Natural killer cell (primary cell): Measurements from ENCODE around the gene STAG1. TPM values are rescaled to one million over a fixed set of nuclear protein-coding genes. Genes with fewer than 3 reads are reported as not detected.

Experiments used
- ATAC-seq, 3 donors: fragments of 150-1000 bp in 2 of 3; fragments of 200-7000 bp in 1 of 3; cut with Tn5 transposase; 1 replicate in 1 of 3; 2 replicates in 2 of 3; pipeline ENCODE4 v1.10.0; 2021; ENCODE audit warnings: mild to moderate bottlenecking in 2 of 3, moderate library complexity in 2 of 3
- DNase-seq, 2 donors: peaks; one replicate each; pipeline versions ENCODE4 v3.0.0 to v3.0.0-alpha.2; 2013 to 2021; ENCODE audit warnings: mixed read lengths in 1 of 2
- H3K27ac ChIP-seq: one replicate; pipeline ENCODE4 v1.5.1; 2013; ENCODE audit warnings: mild to moderate bottlenecking, low read length
- H3K27me3 ChIP-seq: one replicate; pipeline ENCODE4 v1.6.1; 2013; ENCODE audit warnings: low read length; ENCODE audit not compliant: control insufficient read depth, insufficient read depth
- H3K36me3 ChIP-seq: one replicate; pipeline ENCODE4 v1.6.1; 2013; ENCODE audit warnings: low read length; ENCODE audit not compliant: control insufficient read depth, insufficient read depth
- H3K4me1 ChIP-seq: one replicate; pipeline ENCODE4 v1.6.1; 2013; ENCODE audit warnings: low read length; ENCODE audit not compliant: control insufficient read depth, insufficient read depth
- H3K4me3 ChIP-seq: one replicate; pipeline ENCODE4 v1.5.1; 2013; ENCODE audit warnings: low read length
- H3K9me3 ChIP-seq: one replicate; pipeline ENCODE4 v1.6.1; 2013; ENCODE audit warnings: low read length; ENCODE audit not compliant: control insufficient read depth, insufficient read depth
- H3K27ac Mint-ChIP-seq, 2 donors: one replicate each; pipeline ENCODE4 v1.8.0; 2022; ENCODE audit warnings: mild to moderate bottlenecking in 2 of 2, mixed read lengths in 2 of 2, moderate library complexity in 1 of 2
- H3K27me3 Mint-ChIP-seq, 2 donors: one replicate each; pipeline ENCODE4 v1.8.0; 2022; ENCODE audit warnings: low read depth in 2 of 2, mixed read lengths in 2 of 2
- H3K36me3 Mint-ChIP-seq: one replicate; pipeline ENCODE4 v1.8.0; 2022; ENCODE audit warnings: mixed read lengths
- H3K4me1 Mint-ChIP-seq, 2 donors: one replicate each; pipeline ENCODE4 v1.8.0; 2022; ENCODE audit warnings: mixed read lengths in 2 of 2
- H3K4me3 Mint-ChIP-seq: one replicate; pipeline ENCODE4 v1.8.0; 2022; ENCODE audit warnings: mild to moderate bottlenecking, moderate library complexity, mixed read lengths
- H3K9me3 Mint-ChIP-seq, 2 donors: one replicate each; pipeline ENCODE4 v1.8.0; 2022; ENCODE audit warnings: mixed read lengths in 2 of 2
- CTCF ChIP-seq: fragments of 200-600 bp; IDR thresholded peaks from one replicate; pipeline ENCODE4 v1.8.0; 2022; ENCODE audit warnings: antibody characterized with exemption
- WGBS: methylation state at CpG from one replicate; pipeline ENCODE4 v1.1.7; 2013; ENCODE audit warnings: missing lambda C conversion rate; ENCODE audit not compliant: insufficient coverage; 5-methylcytosine and 5-hydroxymethylcytosine counted together
- intact Hi-C: fragments of 100-400 bp; cut with micrococcal nuclease; formaldehyde crosslinking; loops from one replicate; pipeline ENCODE4 v1.14.2; 2022
- total RNA-seq, 4 donors: library from RNA; stranded (reverse); fragments of 120-200 nt in 1 of 4; gene quantifications; one replicate each; pipeline versions ENCODE4 v1.2.3 to v1.2.4, GENCODE V29; 2013 to 2022

STAG1 gene
- total RNA-seq, 3 donors from 2014 or later (not counting 1 experiment from before 2014, with no cell fraction given): 55.1 to 66.2 (median 60.3) TPM

GRCh38 chr3:136657526-136657925, 94.7 kb downstream of the STAG1 start:
- H3K9me3 ChIP-seq: peaks cover 2% of the 10 kb centered on the region
- Mint-ChIP-seq H3K4me1 (peaks cover 27 to 35% of the 10 kb centered on the region in 2 donors), H3K36me3 (peaks cover 21% of the 10 kb centered on the region), H3K9me3 (peaks cover 0 to 2% of the 10 kb centered on the region in 2 donors), H3K27ac (no peak overlapping the region), H3K4me3 (no peak overlapping the region), H3K27me3 (no peaks in the 10 kb centered on the region)
- 91% methylated on average over 3 of the region's 3 CpGs for WGBS
- H3K27me3 ChIP-seq: no peaks in the 10 kb centered on the region
- no peaks in the 10 kb centered on the region for H3K36me3 ChIP-seq
- intact Hi-C loops: no loop called here
- no peak for TF ChIP-seq CTCF
- no peak overlapping the region for H3K4me3 ChIP-seq
- DNase-seq: no peak
- ATAC-seq: no peak
- H3K4me1 ChIP-seq: no peaks in the 10 kb centered on the region
- H3K27ac ChIP-seq: no peak overlapping the region

GRCh38 chr3:136653628-136654027, 98.5 kb downstream of the STAG1 start:
- no peak overlapping the region for H3K4me3 ChIP-seq
- ATAC-seq (no peak), DNase-seq (no peak)
- no peak for TF ChIP-seq CTCF
- H3K4me1 Mint-ChIP-seq: peaks cover 24 to 30% of the 10 kb centered on the region in 2 donors
- intact Hi-C loops: no loop called here
- H3K4me1 ChIP-seq: no peaks in the 10 kb centered on the region
- H3K27ac Mint-ChIP-seq: peak overlapping the region in 1 of 2 donors; percentile 29
- H3K27me3 ChIP-seq: no peaks in the 10 kb centered on the region
- peaks cover 2% of the 10 kb centered on the region for H3K9me3 ChIP-seq
- no peaks in the 10 kb centered on the region for H3K27me3 Mint-ChIP-seq
- H3K36me3 Mint-ChIP-seq: peaks cover 21% of the 10 kb centered on the region
- no peak overlapping the region for H3K4me3 Mint-ChIP-seq
- no peak overlapping the region for H3K27ac ChIP-seq
- peaks cover 0 to 2% of the 10 kb centered on the region in 2 donors for H3K9me3 Mint-ChIP-seq
- H3K36me3 ChIP-seq: no peaks in the 10 kb centered on the region

GRCh38 chr3:136651581-136651980, 100.6 kb downstream of the STAG1 start:
- Histone ChIP-seq H3K4me1 (no peaks in the 10 kb centered on the region), H3K36me3 (no peaks in the 10 kb centered on the region), H3K27me3 (no peaks in the 10 kb centered on the region), H3K9me3 (peaks cover 2% of the 10 kb centered on the region), H3K27ac (no peak overlapping the region), H3K4me3 (no peak overlapping the region)
- ATAC-seq (no peak), DNase-seq (no peak)
- Mint-ChIP-seq H3K27me3 (no peaks in the 10 kb centered on the region), H3K4me3 (no peak overlapping the region), H3K36me3 (peaks cover 21% of the 10 kb centered on the region), H3K4me1 (peaks cover 35 to 43% of the 10 kb centered on the region in 2 donors), H3K9me3 (peaks cover 0 to 2% of the 10 kb centered on the region in 2 donors), H3K27ac (peak overlapping the region in 1 of 2 donors; percentile 3)
- WGBS: 100% methylated on average over 2 of the region's 2 CpGs
- intact Hi-C loops: no loop called here
- TF ChIP-seq CTCF: no peak

GRCh38 chr3:136650461-136650860, 101.7 kb downstream of the STAG1 start:
- Histone ChIP-seq H3K27me3 (no peaks in the 10 kb centered on the region), H3K27ac (no peak overlapping the region), H3K4me1 (no peaks in the 10 kb centered on the region), H3K4me3 (no peak overlapping the region), H3K9me3 (peaks cover 2% of the 10 kb centered on the region), H3K36me3 (no peaks in the 10 kb centered on the region)
- TF ChIP-seq CTCF: no peak
- DNase-seq (no peak), ATAC-seq (no peak)
- intact Hi-C loops: no loop called here
- Mint-ChIP-seq H3K27me3 (no peaks in the 10 kb centered on the region), H3K4me1 (peaks cover 45 to 53% of the 10 kb centered on the region in 2 donors), H3K4me3 (no peak overlapping the region), H3K36me3 (peaks cover 21% of the 10 kb centered on the region), H3K27ac (peak overlapping the region in 1 of 2 donors; percentile 50), H3K9me3 (peaks cover 0 to 2% of the 10 kb centered on the region in 2 donors)
- WGBS: 100% methylated on average over 2 of the region's 2 CpGs
